Ramos (cell line): ENCODE results near the gene MNAT1.
"Not testable (repeated sequence)": the region's sequence is repeated elsewhere in the genome, so short reads cannot be mapped to it uniquely, and the experiment has no call there.

Source experiments
- in situ Hi-C: fragments of 300-500 bp; cut with MboI; formaldehyde crosslinking; loops from one replicate; pipeline ENCODE4 v1.14.3; 2022; ENCODE audit warnings: low sequenced_read_pairs; ENCODE audit not compliant: unreplicated experiment

The MNAT1 gene

DNA sequence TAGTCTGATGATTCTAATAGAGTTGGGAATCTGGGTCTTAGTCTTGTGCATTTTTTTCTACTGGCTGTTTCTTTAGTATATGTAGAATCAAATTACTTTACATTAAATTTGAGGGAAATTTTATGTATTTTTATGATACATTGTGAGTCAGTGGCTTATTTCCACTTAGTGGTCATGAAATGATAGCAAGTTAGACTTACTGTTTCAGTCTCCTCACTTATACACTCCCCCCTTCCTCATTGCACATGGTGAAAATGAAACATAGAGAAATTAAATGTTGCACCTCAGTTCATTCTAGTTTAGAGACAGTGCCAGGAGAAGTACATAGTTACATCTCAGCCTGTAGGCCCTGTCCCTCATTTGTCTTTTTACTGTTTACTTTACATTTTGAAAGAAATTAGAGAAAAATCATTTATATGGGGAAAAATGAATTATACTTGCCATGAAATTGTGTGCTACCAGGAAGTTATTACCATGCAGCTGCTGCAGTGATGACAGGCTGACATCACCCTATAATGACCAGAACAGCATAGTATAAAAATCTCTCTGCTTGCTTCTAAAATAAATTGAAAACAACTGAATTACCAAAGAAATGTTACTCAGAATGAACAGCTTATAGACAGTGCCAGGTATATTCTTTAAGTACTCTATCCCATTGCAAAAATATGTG, 133.1 kb downstream of the MNAT1 start:
- in situ Hi-C loops, result no loop called here

GRCh38 chr14:60878121-60878520, 143.6 kb downstream of the MNAT1 start:
- in situ Hi-C loops, result no loop called here

- in situ Hi-C loops, result no loop called here
Observed at GRCh38 chr14:60878536-60878935, 144.0 kb downstream of the MNAT1 start.

GRCh38 chr14:60882219-60882618, 147.7 kb downstream of the MNAT1 start:
- in situ Hi-C loops, result no loop called here

- in situ Hi-C loops, result no loop called here
Observed at GRCh38 chr14:60884134-60884533, 149.6 kb downstream of the MNAT1 start.

GRCh38 chr14:60890636-60891035, 156.1 kb downstream of the MNAT1 start:
- in situ Hi-C loops, result not testable (repeated sequence)

DNA sequence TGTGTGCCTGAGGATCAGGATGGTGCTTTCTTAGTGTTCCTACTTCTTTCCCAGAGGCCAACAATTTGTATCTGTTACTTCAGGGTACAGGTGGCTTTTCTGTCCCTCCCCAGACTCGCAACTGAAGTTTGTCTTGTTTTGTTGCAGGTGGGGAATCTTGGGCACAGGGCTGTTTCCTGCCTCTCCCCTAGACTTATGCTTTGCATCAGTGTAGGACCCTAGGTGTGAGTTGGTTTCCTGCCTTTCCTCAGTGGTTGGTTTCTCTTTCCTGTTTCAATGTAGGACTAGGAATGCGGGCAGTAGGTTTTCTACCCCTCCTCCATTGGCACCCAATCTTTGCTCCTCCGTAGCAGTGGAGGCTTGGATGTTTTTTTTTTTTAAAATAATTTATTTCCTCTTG, 159.3 kb downstream of the MNAT1 start:
- in situ Hi-C loops, result no loop called here

DNA sequence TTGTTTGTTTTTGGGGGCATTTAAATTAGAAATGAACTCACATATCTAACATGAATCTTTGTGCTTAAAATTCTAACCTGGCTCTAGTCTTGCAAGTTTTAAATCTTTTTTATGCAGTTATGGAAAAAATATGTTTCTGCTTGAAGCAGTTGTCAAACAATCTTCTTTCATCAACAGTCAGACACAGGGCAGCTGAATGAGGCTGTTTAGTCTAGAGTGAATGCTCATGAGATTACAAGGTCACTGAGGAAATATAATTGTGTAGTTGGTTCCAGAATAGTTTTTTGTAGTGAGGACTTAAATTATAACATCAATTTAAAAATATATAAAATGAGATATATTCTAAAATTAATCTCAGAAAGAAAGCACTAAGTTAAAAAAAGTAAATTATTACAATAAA, 169.8 kb downstream of the MNAT1 start:
- in situ Hi-C loops, result no loop called here

DNA sequence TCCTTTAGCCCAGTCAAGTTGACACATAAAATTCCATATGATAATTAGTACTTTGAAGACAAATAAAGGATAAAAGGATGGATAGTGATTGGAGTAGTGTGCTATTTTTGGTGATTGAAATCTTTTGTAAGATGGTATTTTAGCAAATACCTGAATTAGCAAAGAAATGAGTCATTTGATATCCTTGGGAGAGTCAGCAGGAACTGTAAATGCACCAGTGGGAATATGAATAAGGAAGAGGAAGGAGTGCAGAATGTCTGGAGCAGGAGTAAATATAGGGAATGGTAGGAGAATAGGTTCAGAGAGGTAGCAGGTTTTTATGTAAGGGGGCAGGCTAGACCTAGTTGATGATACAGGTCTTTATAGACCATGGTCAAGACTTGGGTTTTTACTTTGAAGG, 171.4 kb downstream of the MNAT1 start:
- in situ Hi-C loops, result no loop called here

DNA sequence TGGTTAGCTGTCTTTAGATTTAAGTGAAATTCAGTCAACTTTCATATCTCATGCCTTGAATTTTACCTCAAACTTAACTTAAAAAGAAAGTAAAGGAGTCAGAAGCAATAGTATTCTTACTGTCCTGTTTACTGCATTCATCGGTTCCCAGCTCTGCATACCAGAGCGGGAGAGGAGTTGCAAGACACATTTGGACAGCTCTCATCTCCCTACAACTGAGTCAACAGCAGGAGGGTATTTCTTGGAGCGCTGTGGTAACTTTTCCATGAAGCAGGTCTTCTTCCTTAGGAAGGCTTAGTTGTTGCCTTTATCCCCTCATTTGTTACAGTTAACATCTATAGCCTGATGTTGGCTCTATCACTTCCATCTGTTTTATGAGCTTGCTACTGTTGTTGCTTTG, 181.2 kb downstream of the MNAT1 start:
- in situ Hi-C loops, result no loop called here

- in situ Hi-C loops, result no loop called here
Observed at GRCh38 chr14:60922050-60922449, 187.5 kb downstream of the MNAT1 start.

DNA sequence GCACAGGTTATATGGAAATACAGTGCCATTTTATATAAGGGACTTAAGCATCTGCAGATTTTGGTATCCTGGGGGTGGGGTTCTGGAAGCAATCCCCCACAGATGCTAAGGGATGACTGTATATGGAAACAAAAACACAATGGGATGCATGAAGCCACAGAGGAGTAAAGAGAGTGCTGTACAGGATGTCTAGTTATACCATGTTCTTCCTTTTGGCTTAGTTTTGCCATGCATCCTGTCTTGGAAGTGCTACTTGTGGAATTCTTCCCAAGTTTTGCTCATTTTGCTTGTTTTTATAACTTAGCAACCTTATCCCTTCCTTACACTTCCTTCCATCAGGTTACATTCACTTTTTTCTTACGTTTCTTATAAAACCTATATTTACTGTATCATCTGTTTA, 190.7 kb downstream of the MNAT1 start:
- in situ Hi-C loops, result no loop called here

DNA sequence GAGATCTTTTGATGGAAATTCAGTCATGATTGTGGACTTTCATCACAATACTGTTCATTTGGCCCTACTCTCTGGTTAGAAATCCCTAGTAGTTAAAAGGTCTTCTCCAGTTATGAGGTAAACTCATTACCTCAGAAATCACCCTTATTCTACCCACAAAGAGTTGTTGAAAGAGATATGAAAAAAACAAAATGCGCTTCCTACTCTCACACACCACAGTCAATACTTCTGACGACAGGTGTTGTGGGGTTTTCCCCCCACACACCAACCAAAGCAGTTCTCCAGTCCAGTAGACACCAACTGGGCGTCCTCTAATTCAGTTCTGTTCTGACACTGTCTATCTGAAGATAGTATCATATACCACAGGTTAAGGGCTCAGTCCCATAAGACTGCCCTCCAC, 191.4 kb downstream of the MNAT1 start:
- in situ Hi-C loops, result no loop called here

DNA sequence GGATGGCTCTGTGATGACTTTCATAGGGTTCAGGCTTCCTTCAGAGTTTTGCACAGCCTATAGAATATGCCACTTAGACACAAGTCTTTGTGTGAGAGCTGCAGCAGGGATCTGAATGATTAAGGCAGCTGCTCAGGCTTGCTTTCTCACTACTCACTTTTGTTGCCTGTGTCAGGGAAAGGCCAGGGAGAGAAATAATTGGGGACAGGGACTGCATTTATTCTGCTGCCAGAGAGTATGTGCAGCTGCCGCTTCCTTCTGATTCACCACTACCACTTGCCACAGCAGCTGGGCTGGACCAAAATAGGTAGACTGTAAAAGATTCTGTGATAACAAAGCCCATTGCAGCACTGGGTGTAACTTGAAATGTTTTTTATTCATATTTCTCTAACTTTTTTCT, 196.7 kb downstream of the MNAT1 start:
- in situ Hi-C loops, result no loop called here

DNA sequence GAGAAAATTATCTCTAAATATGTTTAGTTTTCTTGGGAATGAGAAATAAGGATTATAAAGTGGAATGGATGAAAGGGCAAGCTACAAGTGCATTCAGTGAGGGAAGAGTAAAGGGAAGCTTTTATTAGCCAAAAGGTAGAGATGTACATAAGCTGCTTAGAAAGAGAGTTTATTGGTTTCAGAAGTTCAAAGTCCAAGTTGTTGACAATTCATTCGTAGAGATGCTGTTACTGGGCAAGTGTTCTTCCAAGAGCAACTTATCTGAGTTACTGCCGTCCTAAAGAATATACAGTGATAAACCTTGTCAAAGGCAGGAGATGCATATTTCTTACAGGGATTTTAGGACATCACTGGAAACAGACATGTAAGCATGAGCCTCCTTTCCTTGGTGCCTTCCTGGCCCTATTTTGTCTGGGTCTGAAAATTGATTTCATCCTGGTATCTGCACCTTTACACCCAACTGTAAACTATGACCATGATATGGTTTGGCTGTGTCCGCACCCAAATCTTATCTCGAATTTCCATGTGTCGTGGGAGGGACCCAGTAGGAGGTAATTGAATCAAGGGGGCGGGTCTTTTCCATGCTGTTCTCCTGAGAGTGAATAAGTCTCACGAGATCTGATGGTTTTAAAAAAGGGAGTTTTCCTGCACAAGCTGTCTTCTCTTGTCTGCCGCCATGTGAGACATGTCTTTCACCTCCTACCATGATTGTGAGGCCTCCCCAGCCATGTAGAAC, 199.5 kb downstream of the MNAT1 start:
- in situ Hi-C loops, result no loop called here

- in situ Hi-C loops, result no loop called here
Observed at GRCh38 chr14:60935319-60935718, 200.8 kb downstream of the MNAT1 start.

GRCh38 chr14:60943637-60944032, 209.1 kb downstream of the MNAT1 start:
- in situ Hi-C loops, result no loop called here

- in situ Hi-C loops, result no loop called here
Observed at GRCh38 chr14:60944204-60944603, 209.6 kb downstream of the MNAT1 start.

DNA sequence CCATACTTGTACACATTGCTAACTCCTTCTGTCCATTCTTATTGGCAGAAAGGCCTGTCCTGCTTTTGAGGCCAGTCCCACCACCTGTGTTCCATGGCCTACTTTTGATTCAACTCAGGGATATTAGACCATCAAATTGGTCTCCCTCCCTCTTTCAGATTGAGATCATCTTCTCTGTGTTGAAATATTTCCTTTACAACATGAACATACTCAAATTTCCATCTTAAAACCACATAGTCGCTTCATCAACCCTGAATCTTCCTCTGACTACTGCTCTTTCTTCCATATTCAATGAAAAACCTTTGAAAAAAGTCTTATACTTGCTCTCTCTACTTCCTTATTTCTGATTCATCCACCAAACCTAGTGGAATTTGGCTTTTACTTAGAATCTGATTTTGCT, 211.4 kb downstream of the MNAT1 start:
- in situ Hi-C loops, result no loop called here

DNA sequence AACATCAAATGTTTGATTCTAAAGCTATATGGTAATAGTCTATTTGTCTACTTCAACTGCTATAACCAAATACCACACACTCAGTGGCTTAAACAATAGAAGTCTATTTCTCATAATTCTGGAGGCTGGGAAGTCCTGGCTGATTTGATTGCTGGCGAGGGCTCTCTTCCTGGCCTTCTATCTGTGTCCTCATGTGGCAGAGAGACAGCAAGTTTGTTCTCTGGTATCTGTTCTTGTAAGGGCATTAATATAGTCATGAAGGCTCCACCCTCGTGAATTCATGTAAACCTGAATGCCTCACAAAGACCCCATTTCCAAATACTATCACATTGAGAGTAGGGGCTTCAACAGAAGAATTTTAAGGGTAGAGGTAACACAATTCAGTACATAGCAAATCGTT, 212.2 kb downstream of the MNAT1 start:
- in situ Hi-C loops, result no loop called here

- in situ Hi-C loops, result no loop called here
Observed at GRCh38 chr14:60951776-60952435, 217.3 kb downstream of the MNAT1 start.

- in situ Hi-C loops, result no loop called here
Observed at GRCh38 chr14:60956202-60956601, 221.6 kb downstream of the MNAT1 start.
